NCI-H128 (cell line): ENCODE data around the gene EPHA6.
"Not testable (repeated sequence)": the region's sequence is repeated elsewhere in the genome, so short reads cannot be mapped to it uniquely, and the experiment has no call there.

ENCODE experiments used
- DNase-seq: peaks from one replicate; lab custom pipeline; 2025; ENCODE audit not compliant: unreplicated experiment; lab: John Stamatoyannopoulos, UW

Gene EPHA6

GRCh38 chr3:97576221-97576620 is 761.8 kb downstream of the EPHA6 start:
- no peak for DNase-seq

- DNase-seq: no peak
These were observed 765.0 kb downstream of the EPHA6 start for GRCh38 chr3:97579365-97579764.

- DNase-seq: no peak
These were observed 796.2 kb downstream of the EPHA6 start for GRCh38 chr3:97610626-97611025.

- no peak for DNase-seq
These were observed 798.2 kb downstream of the EPHA6 start for GRCh38 chr3:97612632-97613031.

DNA sequence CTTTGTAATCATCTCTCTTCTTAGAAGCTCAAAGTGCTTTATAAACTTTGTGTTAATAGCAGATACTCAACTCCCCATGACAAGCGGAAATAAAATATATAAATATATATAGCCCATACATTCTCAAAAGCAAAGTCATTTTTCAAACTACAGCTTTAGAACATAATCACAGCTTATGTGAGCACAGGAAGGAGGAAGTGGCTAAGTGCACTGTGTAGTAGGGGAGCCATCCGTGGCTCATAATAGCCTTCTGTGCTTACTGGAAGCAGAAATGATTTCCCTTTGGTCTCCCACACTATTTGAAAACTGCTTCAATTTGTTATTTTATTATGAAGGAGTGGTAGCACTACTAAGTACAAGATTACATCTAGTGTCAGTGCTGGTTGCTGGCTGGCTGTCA is 798.7 kb downstream of the EPHA6 start:
- DNase-seq: no peak

GRCh38 chr3:97620514-97620913 is 806.1 kb downstream of the EPHA6 start:
- DNase-seq: not testable (repeated sequence)

DNA sequence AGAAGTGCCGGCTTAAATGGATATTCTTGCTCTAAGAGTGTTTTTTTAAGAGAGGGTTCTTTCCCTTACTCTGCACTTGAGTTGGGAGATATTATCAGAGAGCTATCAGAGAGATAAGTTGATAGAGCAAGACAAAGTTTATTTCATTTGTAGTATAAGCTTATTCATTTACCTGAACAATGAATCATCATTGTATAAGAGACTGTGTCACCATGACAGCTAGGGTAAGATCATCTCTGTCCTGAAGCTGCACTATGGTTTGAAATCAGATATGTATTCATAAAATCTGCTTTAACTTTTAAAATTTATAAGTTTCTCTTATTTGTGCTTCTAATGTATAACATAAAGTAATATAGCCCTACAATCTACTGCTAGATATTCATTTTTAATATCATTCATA is 822.1 kb downstream of the EPHA6 start:
- no peak for DNase-seq

DNA sequence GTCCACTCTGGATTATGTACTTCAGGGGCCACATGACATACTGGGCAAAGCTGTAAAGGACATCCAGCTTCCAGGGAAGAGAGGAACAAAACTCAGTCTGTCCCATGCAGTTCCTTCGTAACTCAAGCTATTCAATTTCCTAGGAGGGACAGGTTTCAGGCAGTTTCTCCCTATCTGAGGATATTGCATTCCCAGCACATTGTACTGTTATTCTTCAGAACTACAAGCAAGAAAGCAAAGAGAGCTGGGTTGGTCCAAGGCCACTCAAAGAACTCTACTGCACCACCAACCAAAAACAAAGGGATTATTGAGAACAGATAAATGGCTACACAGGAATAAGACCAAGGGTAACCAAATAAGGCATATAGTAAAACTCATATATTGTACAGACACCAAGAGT is 832.5 kb downstream of the EPHA6 start:
- DNase-seq: no peak

DNA sequence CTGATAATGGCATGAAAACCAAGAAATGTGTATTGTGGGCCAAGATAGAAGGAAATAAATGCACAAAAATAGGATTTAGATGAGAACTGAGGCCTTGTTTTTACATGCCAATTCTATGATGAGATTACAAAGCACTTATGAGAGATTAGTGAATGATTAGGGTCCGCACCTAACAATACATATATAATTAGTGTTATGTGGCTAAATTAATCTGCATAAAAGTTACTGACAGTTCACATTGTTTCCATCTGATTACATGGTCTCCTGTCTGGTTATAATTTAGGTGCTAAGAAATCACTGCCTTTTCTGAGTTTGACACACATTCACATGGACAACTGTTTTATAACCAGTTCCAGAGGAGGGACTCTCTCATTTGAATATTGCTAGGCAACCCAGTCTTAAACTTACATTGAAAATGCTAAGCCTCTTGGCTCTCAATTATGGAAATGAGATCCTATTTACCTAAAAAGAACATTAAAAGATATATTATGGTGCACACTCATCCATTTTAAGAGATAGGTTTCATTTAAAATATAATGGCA is 833.1 kb downstream of the EPHA6 start:
- no peak for DNase-seq

GRCh38 chr3:97655971-97656370 is 841.6 kb downstream of the EPHA6 start:
- DNase-seq: no peak

- no peak for DNase-seq
These were observed 842.2 kb downstream of the EPHA6 start for GRCh38 chr3:97656638-97657037.

- no peak for DNase-seq
These were observed 844.4 kb downstream of the EPHA6 start for GRCh38 chr3:97658668-97659285.

- DNase-seq: no peak
These were observed 847.9 kb downstream of the EPHA6 start for GRCh38 chr3:97662264-97662663.

GRCh38 chr3:97662762-97663161 is 848.4 kb downstream of the EPHA6 start:
- no peak for DNase-seq

GRCh38 chr3:97665896-97666295 is 851.5 kb downstream of the EPHA6 start:
- no peak for DNase-seq

- DNase-seq: no peak
These were observed 856.6 kb downstream of the EPHA6 start for GRCh38 chr3:97670952-97671351.

DNA sequence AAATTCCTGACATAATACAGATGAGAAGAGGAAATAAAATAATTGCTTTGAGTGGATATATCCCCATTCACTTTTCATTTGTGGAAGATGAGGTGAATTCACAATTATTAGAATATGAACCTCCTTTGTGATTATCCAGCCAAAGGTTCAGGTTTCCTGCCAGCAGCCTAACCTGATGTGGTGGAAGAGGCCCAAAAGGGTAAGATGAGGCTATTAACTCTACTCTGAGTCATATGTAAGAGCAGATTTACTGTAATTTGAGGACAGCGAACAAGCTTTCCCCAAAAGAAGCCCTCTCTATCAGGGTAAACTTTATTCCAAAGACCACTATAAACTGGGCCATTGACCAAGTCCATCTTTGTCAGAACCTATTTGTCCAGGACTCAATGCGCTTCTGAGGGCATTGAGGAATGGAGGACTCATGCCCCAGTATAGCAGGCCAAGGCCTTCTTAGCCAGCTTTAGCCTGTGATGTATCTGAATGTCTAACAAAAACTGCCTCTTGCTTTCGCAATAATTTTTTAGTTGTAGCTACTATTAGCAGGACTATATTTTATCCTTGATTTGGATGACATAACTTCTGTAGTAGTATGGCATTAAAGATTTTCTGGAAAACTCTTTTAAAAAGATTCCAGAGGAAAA is 859.1 kb downstream of the EPHA6 start:
- no peak for DNase-seq

GRCh38 chr3:97674461-97674860 is 860.1 kb downstream of the EPHA6 start:
- DNase-seq: no peak

DNA sequence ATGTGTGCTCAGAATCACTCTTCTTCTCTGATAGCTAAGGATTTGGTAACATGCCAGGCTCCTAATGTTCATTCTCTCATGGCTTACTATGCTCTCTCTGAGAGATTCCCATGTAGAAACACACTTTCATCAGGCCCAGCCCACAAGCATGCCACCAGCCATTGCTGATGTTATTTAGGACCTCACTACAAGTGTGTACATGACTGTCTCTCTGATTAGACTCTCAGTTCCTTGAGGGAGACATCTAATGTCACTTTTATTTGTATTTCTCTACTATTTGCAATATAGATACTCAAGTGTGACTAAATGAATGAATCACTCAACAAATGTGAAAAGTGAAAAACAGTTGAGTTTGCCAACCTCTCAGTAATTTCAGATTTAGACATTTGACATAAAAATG is 865.8 kb downstream of the EPHA6 start:
- no peak for DNase-seq

DNA sequence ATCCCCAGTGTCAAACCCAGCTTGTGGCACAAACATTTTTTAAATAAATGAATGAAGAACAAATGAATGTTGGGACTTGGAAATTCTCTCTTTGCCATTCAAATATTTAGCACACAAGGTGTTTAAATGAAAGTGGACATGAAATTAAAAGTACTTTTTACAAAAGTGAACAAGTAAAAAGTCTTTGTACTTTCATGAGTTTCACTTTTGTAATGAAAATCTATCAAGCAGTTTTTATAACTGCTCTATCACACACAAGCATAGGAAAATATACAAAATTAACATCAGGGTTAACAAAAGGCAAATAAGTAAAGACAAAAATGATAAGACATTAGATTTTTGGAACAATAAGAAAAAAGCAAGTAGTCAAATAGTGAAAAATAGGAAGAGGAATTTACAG is 866.3 kb downstream of the EPHA6 start:
- no peak for DNase-seq

DNA sequence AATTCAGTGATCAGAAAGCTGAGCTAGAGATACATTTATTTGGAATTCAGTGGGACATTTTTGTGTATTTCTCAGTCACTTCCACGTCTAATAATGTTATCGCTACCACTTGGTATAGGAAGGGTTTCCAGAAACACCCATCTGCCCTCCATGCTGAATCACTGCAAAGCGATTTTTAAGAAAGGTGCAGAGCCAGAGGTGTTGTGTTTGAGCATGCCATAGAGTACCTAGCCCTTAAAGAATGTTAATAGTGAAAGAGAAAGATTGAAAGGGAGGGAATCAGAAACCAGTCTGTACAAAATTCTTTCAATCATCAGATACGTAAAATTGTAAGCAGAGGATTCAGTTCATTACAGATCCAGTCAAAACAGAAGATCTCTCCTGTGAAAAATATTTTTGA is 870.1 kb downstream of the EPHA6 start:
- no peak for DNase-seq

- DNase-seq: no peak
These were observed 871.9 kb downstream of the EPHA6 start for GRCh38 chr3:97686258-97686657.

DNA sequence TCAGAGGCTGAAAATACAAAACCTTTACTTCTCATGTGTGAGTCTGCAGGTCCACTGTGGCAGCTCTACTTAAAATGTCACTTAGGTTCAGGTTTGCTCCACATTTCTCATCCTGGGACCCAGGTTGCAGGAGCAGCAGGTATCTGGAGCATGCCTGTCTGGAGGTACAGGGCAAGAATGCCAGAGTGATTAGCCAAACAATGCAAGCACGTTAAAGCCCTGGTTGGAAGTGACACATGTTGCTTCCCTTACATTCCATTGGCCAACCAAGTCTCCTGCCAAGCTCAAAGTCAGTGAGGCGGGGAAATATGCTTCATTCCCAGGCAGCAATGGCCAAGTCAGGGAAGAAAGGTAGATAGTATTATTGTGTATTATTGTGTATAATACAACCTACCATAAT is 873.3 kb downstream of the EPHA6 start:
- DNase-seq: no peak
